ENCODE results near the gene ACACA.

ACACA gene

GRCh38 chr17:37064956-37065355 lies 341.7 kb downstream of the ACACA start:
- H3K4me1 Mint-ChIP-seq, result no peaks in the 10 kb centered on the region
- no peaks in the 10 kb centered on the region for H3K36me3 Mint-ChIP-seq (ENCODE audit: low read depth)
- no peaks in the 10 kb centered on the region for H3K27me3 Mint-ChIP-seq
- ATAC-seq (no peak), DNase-seq (no peak)
- H3K27ac Mint-ChIP-seq, result no peak overlapping the region
- H3K9me3 Mint-ChIP-seq, result no peaks in the 10 kb centered on the region
- no peak overlapping the region for H3K4me3 Mint-ChIP-seq

- no peak overlapping the region for H3K27ac Mint-ChIP-seq
- H3K4me1 Mint-ChIP-seq, result no peaks in the 10 kb centered on the region
- ATAC-seq (no peak), DNase-seq (no peak)
- no peaks in the 10 kb centered on the region for H3K36me3 Mint-ChIP-seq (ENCODE audit: low read depth)
- H3K9me3 Mint-ChIP-seq, result no peaks in the 10 kb centered on the region
- no peaks in the 10 kb centered on the region for H3K27me3 Mint-ChIP-seq
- no peak overlapping the region for H3K4me3 Mint-ChIP-seq
Measured at GRCh38 chr17:37064206-37064605, 342.4 kb downstream of the ACACA start.

- Mint-ChIP-seq H3K36me3 (ENCODE audit: low read depth) (peaks cover 5% of the 10 kb centered on the region), H3K4me1 (no peaks in the 10 kb centered on the region), H3K27me3 (no peaks in the 10 kb centered on the region), H3K9me3 (no peaks in the 10 kb centered on the region), H3K27ac (no peak overlapping the region), H3K4me3 (no peak overlapping the region)
- ATAC-seq (no peak), DNase-seq (no peak)
Measured at GRCh38 chr17:37062021-37062420, 344.6 kb downstream of the ACACA start.

GRCh38 chr17:37060928-37061327 lies 345.7 kb downstream of the ACACA start:
- H3K27ac Mint-ChIP-seq, result no peak overlapping the region
- H3K36me3 Mint-ChIP-seq (ENCODE audit: low read depth), result peaks cover 15% of the 10 kb centered on the region
- no peak overlapping the region for H3K4me3 Mint-ChIP-seq
- no peaks in the 10 kb centered on the region for H3K9me3 Mint-ChIP-seq
- ATAC-seq, result no peak
- no peak for DNase-seq
- H3K4me1 Mint-ChIP-seq, result no peaks in the 10 kb centered on the region
- no peaks in the 10 kb centered on the region for H3K27me3 Mint-ChIP-seq

- Mint-ChIP-seq H3K9me3 (no peaks in the 10 kb centered on the region), H3K4me1 (no peaks in the 10 kb centered on the region), H3K4me3 (no peak overlapping the region), H3K27ac (no peak overlapping the region), H3K27me3 (no peaks in the 10 kb centered on the region), H3K36me3 (ENCODE audit: low read depth) (peaks cover 15% of the 10 kb centered on the region)
- DNase-seq (no peak), ATAC-seq (no peak)
Measured at GRCh38 chr17:37060094-37060493, 346.5 kb downstream of the ACACA start.

- Mint-ChIP-seq H3K36me3 (ENCODE audit: low read depth) (peaks cover 20% of the 10 kb centered on the region), H3K4me1 (no peaks in the 10 kb centered on the region), H3K27me3 (no peaks in the 10 kb centered on the region), H3K27ac (no peak overlapping the region), H3K4me3 (no peak overlapping the region), H3K9me3 (no peaks in the 10 kb centered on the region)
- ATAC-seq, result no peak
- no peak for DNase-seq
Measured at GRCh38 chr17:37059493-37059892, 347.1 kb downstream of the ACACA start.

GRCh38 chr17:37056622-37057021 lies 350.0 kb downstream of the ACACA start:
- H3K27ac Mint-ChIP-seq, result no peak overlapping the region
- no peaks in the 10 kb centered on the region for H3K27me3 Mint-ChIP-seq
- ATAC-seq, result no peak
- H3K4me1 Mint-ChIP-seq, result no peaks in the 10 kb centered on the region
- no peak overlapping the region for H3K4me3 Mint-ChIP-seq
- DNase-seq, result no peak
- no peaks in the 10 kb centered on the region for H3K9me3 Mint-ChIP-seq
- peaks cover 25% of the 10 kb centered on the region for H3K36me3 Mint-ChIP-seq (ENCODE audit: low read depth)

- DNase-seq, result no peak
- Mint-ChIP-seq H3K4me3 (no peak overlapping the region), H3K27ac (no peak overlapping the region), H3K9me3 (no peaks in the 10 kb centered on the region), H3K4me1 (no peaks in the 10 kb centered on the region), H3K27me3 (no peaks in the 10 kb centered on the region), H3K36me3 (ENCODE audit: low read depth) (peaks cover 29% of the 10 kb centered on the region)
- no peak for ATAC-seq
Measured at GRCh38 chr17:37054894-37055293, 351.7 kb downstream of the ACACA start.

GRCh38 chr17:37052450-37052849 lies 354.2 kb downstream of the ACACA start:
- DNase-seq, result no peak
- no peak for ATAC-seq
- H3K4me3 Mint-ChIP-seq, result no peak overlapping the region
- no peak overlapping the region for H3K27ac Mint-ChIP-seq
- no peaks in the 10 kb centered on the region for H3K9me3 Mint-ChIP-seq
- peaks cover 32% of the 10 kb centered on the region for H3K36me3 Mint-ChIP-seq (ENCODE audit: low read depth)
- peaks cover 6% of the 10 kb centered on the region for H3K4me1 Mint-ChIP-seq
- H3K27me3 Mint-ChIP-seq, result no peaks in the 10 kb centered on the region

- Mint-ChIP-seq H3K27ac (no peak overlapping the region), H3K27me3 (no peaks in the 10 kb centered on the region), H3K4me1 (peaks cover 7% of the 10 kb centered on the region), H3K4me3 (no peak overlapping the region), H3K9me3 (no peaks in the 10 kb centered on the region), H3K36me3 (ENCODE audit: low read depth) (peaks cover 29% of the 10 kb centered on the region)
- no peak for ATAC-seq
- no peak for DNase-seq
Measured at GRCh38 chr17:37051833-37052232, 354.8 kb downstream of the ACACA start.

- no peak for DNase-seq
- Mint-ChIP-seq H3K36me3 (ENCODE audit: low read depth) (peaks cover 25% of the 10 kb centered on the region), H3K27ac (no peak overlapping the region), H3K9me3 (no peaks in the 10 kb centered on the region), H3K4me3 (no peak overlapping the region), H3K27me3 (no peaks in the 10 kb centered on the region), H3K4me1 (peaks cover 7% of the 10 kb centered on the region)
- no peak for ATAC-seq
Measured at GRCh38 chr17:37051381-37051780, 355.3 kb downstream of the ACACA start.

GRCh38 chr17:37050920-37051319 lies 355.7 kb downstream of the ACACA start:
- Mint-ChIP-seq H3K4me1 (peaks cover 7% of the 10 kb centered on the region), H3K27me3 (no peaks in the 10 kb centered on the region), H3K4me3 (no peak overlapping the region), H3K36me3 (ENCODE audit: low read depth) (peaks cover 20% of the 10 kb centered on the region), H3K27ac (no peak overlapping the region), H3K9me3 (no peaks in the 10 kb centered on the region)
- DNase-seq (no peak), ATAC-seq (no peak)

- Mint-ChIP-seq H3K4me1 (peaks cover 7% of the 10 kb centered on the region), H3K27me3 (no peaks in the 10 kb centered on the region), H3K4me3 (no peak overlapping the region), H3K36me3 (ENCODE audit: low read depth) (peaks cover 16% of the 10 kb centered on the region), H3K9me3 (no peaks in the 10 kb centered on the region), H3K27ac (no peak overlapping the region)
- no peak for DNase-seq
- no peak for ATAC-seq
Measured at GRCh38 chr17:37048811-37049210, 357.8 kb downstream of the ACACA start.

GRCh38 chr17:37047631-37048104 lies 359.0 kb downstream of the ACACA start:
- no peaks in the 10 kb centered on the region for H3K9me3 Mint-ChIP-seq
- no peak overlapping the region for H3K4me3 Mint-ChIP-seq
- peak; percentile 78 for DNase-seq
- no peaks in the 10 kb centered on the region for H3K27me3 Mint-ChIP-seq
- H3K36me3 Mint-ChIP-seq (ENCODE audit: low read depth), result peaks cover 21% of the 10 kb centered on the region
- ATAC-seq, result peak; percentile 82
- H3K4me1 Mint-ChIP-seq, result peaks cover 12% of the 10 kb centered on the region
- peak overlapping the region; percentile 19 for H3K27ac Mint-ChIP-seq

- peaks cover 12% of the 10 kb centered on the region for H3K4me1 Mint-ChIP-seq
- H3K27ac Mint-ChIP-seq, result no peak overlapping the region
- H3K9me3 Mint-ChIP-seq, result no peaks in the 10 kb centered on the region
- no peak for ATAC-seq
- H3K4me3 Mint-ChIP-seq, result no peak overlapping the region
- no peaks in the 10 kb centered on the region for H3K27me3 Mint-ChIP-seq
- peaks cover 14% of the 10 kb centered on the region for H3K36me3 Mint-ChIP-seq (ENCODE audit: low read depth)
- DNase-seq, result no peak
Measured at GRCh38 chr17:37045351-37045922, 361.2 kb downstream of the ACACA start.

- ATAC-seq, result no peak
- Mint-ChIP-seq H3K4me3 (no peak overlapping the region), H3K9me3 (no peaks in the 10 kb centered on the region), H3K4me1 (peaks cover 12% of the 10 kb centered on the region), H3K27me3 (no peaks in the 10 kb centered on the region), H3K36me3 (ENCODE audit: low read depth) (peaks cover 14% of the 10 kb centered on the region), H3K27ac (no peak overlapping the region)
- DNase-seq, result no peak
Measured at GRCh38 chr17:37043201-37043600, 363.4 kb downstream of the ACACA start.
